MCF 10A (cell line): ENCODE data around the gene ESPNL. TPM values are rescaled to one million over a fixed set of nuclear protein-coding genes. Genes with fewer than 3 reads are reported as not detected.

Source experiments
- BruUV-seq: library from RNA; stranded (reverse); fragments of 400-500 nt; replicated peaks from 2 replicates; lab custom pipeline; 2021; lab: Mats Ljungman, UMichigan
- CTCF ChIA-PET: fragments of 300-600 bp; sonication (Branson Sonifier 250); formaldehyde crosslinking; extraction: SDS; loops from one replicate; lab custom pipeline; 2021; ENCODE audit warnings: antibody characterized with exemption, inconsistent platforms; lab: Yijun Ruan, JAX
- POLR2A ChIA-PET: fragments of 300-600, 350-650 bp; sonication (Branson Sonifier 250); formaldehyde crosslinking; extraction: SDS; loops from one replicate; lab custom pipeline; 2020; ENCODE audit warnings: antibody characterized with exemption, inconsistent platforms; lab: Yijun Ruan, JAX
- DNase-seq: peaks from one replicate; pipeline ENCODE4 v3.0.0-alpha.2; 2018; ENCODE audit not compliant: unreplicated experiment
- H3K27ac Mint-ChIP-seq: one replicate; pipeline ENCODE4 v1.8.0; 2022; ENCODE audit warnings: mild to moderate bottlenecking, low read depth, mixed read lengths; ENCODE audit not compliant: unreplicated experiment
- H3K27me3 Mint-ChIP-seq: one replicate; pipeline ENCODE4 v1.8.0; 2022; ENCODE audit warnings: mixed read lengths; ENCODE audit not compliant: insufficient read depth, unreplicated experiment
- H3K36me3 Mint-ChIP-seq: one replicate; pipeline ENCODE4 v1.8.0; 2022; ENCODE audit warnings: mild to moderate bottlenecking, moderate library complexity, mixed read lengths; ENCODE audit not compliant: insufficient read depth, unreplicated experiment
- H3K4me1 Mint-ChIP-seq: one replicate; pipeline ENCODE4 v1.8.0; 2022; ENCODE audit warnings: mixed read lengths; ENCODE audit not compliant: insufficient read depth, unreplicated experiment
- H3K4me3 Mint-ChIP-seq: one replicate; pipeline ENCODE4 v1.8.0; 2022; ENCODE audit warnings: mild to moderate bottlenecking, moderate library complexity, mixed read lengths; ENCODE audit not compliant: unreplicated experiment
- H3K9me3 Mint-ChIP-seq: one replicate; pipeline ENCODE4 v1.8.0; 2022; ENCODE audit warnings: mixed read lengths; ENCODE audit not compliant: unreplicated experiment
- CTCF ChIP-seq: fragments of 200-600 bp; IDR thresholded peaks from one replicate; pipeline ENCODE4 v1.8.0; 2022; ENCODE audit warnings: antibody characterized with exemption, mild to moderate bottlenecking; ENCODE audit not compliant: unreplicated experiment
- intact Hi-C: fragments of 100-400 bp; cut with micrococcal nuclease; formaldehyde crosslinking; loops from 2 replicates; pipeline ENCODE4 v1.14.1; 2022
- total RNA-seq: library from RNA; stranded (reverse); gene quantifications from 2 replicates; pipeline ENCODE4 v1.2.3, GENCODE V29; 2022

The ESPNL gene
- total RNA-seq, 1 experiment from 2014 or later, result not detected

DNA sequence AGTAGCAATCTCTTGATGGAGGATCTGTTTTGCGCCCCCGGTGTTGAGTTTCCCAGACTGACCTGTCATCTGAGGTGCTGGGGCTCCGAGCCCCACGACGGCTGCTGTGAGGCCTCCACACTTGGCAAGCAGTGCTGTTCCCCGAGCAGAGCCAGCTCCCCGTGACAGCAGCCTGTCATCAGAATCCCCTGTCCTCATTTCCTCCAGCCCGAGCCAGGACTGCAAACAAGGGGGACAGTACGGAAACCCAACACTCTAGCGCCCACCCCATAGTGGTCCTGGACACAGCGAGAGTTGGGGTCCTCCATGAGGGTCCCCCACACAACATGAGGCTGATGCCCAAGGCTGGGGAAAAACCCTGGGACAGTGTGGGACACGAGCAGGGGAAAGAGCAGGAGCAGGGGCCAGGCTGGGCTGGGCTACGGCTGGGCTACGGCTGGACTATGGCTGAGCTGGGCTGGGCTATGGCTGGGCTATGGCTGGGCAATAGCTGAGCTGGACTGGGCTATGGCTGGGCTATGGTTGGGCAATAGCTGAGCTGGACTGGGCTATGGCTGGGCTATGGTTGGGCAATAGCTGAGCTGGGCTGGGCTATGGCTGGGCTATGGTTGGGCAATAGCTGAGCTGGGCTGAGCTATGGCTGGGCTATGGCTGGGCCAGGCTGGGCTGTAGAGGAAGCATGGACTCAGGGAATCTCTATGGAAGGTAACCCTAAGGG lies 36.8 kb downstream of the ESPNL start:
- no peaks in the 10 kb centered on the region for H3K36me3 Mint-ChIP-seq
- BruUV-seq, result no TSS peak
- ChIA-PET CTCF (interaction anchor here (0.6 kb wide), 1 partner anchor 182 kb away, joined by 3 read pairs; no protein-coding TSS in a partner anchor), POLR2A (interaction anchor here (0.9 to 2.1 kb wide), 2 partner anchors 73 to 76 kb away, joined by 3 to 5 read pairs; partner anchors contain the start of gene SCLY)
- no peaks in the 10 kb centered on the region for H3K27me3 Mint-ChIP-seq
- no peak overlapping the region for H3K4me3 Mint-ChIP-seq
- DNase-seq, result peak; percentile 77
- peaks cover 16% of the 10 kb centered on the region for H3K4me1 Mint-ChIP-seq
- TF ChIP-seq CTCF, result no peak
- intact Hi-C loops, result loop anchor here (5.0 kb wide), 1 partner anchor 75 kb away; the partner anchor contains the start of gene SCLY
- H3K9me3 Mint-ChIP-seq, result no peaks in the 10 kb centered on the region
- H3K27ac Mint-ChIP-seq, result no peak overlapping the region

DNA sequence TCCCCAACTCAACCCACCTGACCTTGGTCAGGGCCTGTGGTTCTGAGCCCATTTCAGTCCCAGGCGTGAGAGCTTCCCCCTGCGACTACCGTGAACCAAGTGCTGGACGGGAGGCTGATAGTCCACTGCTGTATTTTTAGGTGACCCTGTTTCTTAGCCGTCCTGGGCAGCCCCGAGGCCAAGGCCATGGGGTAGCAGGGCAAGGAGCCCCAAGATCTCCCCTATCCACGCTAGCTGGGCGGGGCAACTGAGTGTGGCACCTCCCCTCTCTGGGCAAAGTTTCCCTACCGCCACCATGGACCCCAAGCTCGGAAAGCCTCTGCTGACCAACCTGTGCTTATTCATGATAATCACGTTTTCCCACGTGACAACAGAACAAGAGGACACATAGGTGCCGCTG lies 37.7 kb downstream of the ESPNL start:
- Mint-ChIP-seq H3K27me3 (no peaks in the 10 kb centered on the region), H3K4me1 (peaks cover 19% of the 10 kb centered on the region), H3K9me3 (no peaks in the 10 kb centered on the region), H3K27ac (no peak overlapping the region), H3K4me3 (no peak overlapping the region), H3K36me3 (no peaks in the 10 kb centered on the region)
- TF ChIP-seq CTCF, result no peak
- intact Hi-C loops, result loop anchor here (5.0 kb wide), 1 partner anchor 76 kb away; the partner anchor contains the start of gene SCLY
- DNase-seq, result no peak
- no TSS peak for BruUV-seq
- CTCF ChIA-PET, result interaction anchor here (0.6 to 0.7 kb wide), 2 partner anchors 16 to 181 kb away, joined by 3 read pairs; no protein-coding TSS in a partner anchor
- POLR2A ChIA-PET, result interaction anchor here (0.6 to 2.1 kb wide), 2 partner anchors 45 to 77 kb away, joined by 4 to 5 read pairs; partner anchors contain the start of gene SCLY

DNA sequence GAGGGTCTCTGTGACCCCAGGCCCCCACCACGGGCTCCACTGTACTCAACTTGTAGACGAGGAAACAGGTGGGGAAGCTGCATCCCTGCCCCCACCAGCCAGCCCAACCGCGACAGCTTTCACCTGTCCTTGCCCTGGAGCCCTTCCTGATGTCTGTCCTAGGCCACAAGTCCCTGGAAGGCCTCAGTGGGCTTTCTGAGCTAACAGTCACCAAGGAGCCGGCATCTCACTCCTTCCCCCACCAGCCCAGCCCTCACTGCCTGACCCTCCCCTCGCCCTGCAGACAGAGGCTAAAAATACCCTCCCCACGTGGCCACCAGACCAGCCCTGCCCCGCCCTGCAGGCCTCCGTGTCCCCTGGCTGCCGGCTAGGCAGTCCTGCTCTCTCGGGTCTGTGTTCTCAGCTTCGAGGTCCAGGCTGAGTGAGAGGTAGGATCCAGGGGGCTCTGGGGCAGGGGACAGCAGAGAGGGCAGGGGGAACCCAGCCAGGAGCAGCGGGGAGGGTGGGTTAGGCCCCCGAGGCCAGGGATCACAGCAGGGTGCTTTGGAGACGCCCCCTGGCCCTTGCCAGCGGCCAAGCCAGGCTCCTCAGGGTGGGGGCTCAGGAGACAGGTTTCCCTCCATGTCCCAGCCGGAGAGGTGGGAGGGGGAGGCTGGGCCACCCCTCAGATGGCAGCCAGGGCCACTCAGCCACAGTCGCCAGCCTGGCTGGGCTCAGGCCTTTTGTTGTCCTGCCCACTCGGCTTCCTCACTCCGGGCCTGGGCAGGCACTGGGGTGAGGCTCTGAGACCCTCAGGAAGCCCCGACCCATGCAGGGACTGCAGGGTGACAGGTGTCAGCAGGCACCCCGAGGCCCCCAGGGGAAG lies 38.4 kb downstream of the ESPNL start, which contains the start of gene KLHL30:
Gene KLHL30, plus strand, starts transcription at position 338 of the 865 bp plus-strand sequence. CDS start 2,087 bp downstream, outside the sequence.
- no peak for TF ChIP-seq CTCF
- Mint-ChIP-seq H3K36me3 (no peaks in the 10 kb centered on the region), H3K27me3 (no peaks in the 10 kb centered on the region), H3K4me1 (peaks cover 20% of the 10 kb centered on the region), H3K9me3 (no peaks in the 10 kb centered on the region), H3K4me3 (no peak within 1 kb of the TSS), H3K27ac (no peak within 1 kb of the TSS)
- ChIA-PET CTCF (interaction anchor here (0.5 kb wide), 1 partner anchor 314 kb away, joined by 3 read pairs; no protein-coding TSS in a partner anchor), POLR2A (interaction anchor here (0.6 to 2.1 kb wide), 2 partner anchors 46 to 78 kb away, joined by 4 to 5 read pairs; partner anchors contain the start of gene SCLY)
- BruUV-seq, result no TSS peak
- intact Hi-C loops, result loop anchor here (5.0 kb wide), 1 partner anchor 76 kb away; the partner anchor contains the start of gene SCLY
- DNase-seq, result no peak
